Retinal pigment epithelial cell (primary cell): ENCODE data around the gene PEX10.

ENCODE experiments used
- DNase-seq: peaks from one replicate; pipeline ENCODE4 v3.0.0-alpha.2; 2010; ENCODE audit warnings: low read depth
- H3K4me3 ChIP-seq: 2 replicates; pipeline ENCODE4 v1.5.1; 2011; ENCODE audit warnings: mild to moderate bottlenecking, low read length, control low read depth, moderate library complexity
- CTCF ChIP-seq: conservative IDR thresholded peaks from 2 replicates; pipeline ENCODE4 v1.5.1; 2011; ENCODE audit warnings: low read depth, low read length, control low read depth, inconsistent platforms

Gene PEX10

GRCh38 chr1:2373551-2374251 lies 38.7 kb downstream of the PEX10 start:
- DNase-seq = no peak
- peak; percentile 10 for TF ChIP-seq CTCF
- H3K4me3 ChIP-seq = no peak overlapping the region

- no peak for DNase-seq
- H3K4me3 ChIP-seq = no peak overlapping the region
- TF ChIP-seq CTCF = no peak
Observed at GRCh38 chr1:2372551-2373490, 39.5 kb downstream of the PEX10 start.

GRCh38 chr1:2368053-2368744 lies 44.2 kb downstream of the PEX10 start:
- DNase-seq = no peak
- no peak overlapping the region for H3K4me3 ChIP-seq
- TF ChIP-seq CTCF = no peak

GRCh38 chr1:2363847-2364513 lies 48.4 kb downstream of the PEX10 start:
- no peak for DNase-seq
- no peak overlapping the region for H3K4me3 ChIP-seq
- no peak for TF ChIP-seq CTCF

GRCh38 chr1:2360588-2361364 lies 51.6 kb downstream of the PEX10 start:
- no peak overlapping the region for H3K4me3 ChIP-seq
- DNase-seq = peak; percentile 69
- TF ChIP-seq CTCF = no peak
